T-cell (primary cell): Measurements from ENCODE around the gene OOEP. TPM values are rescaled to one million over a fixed set of nuclear protein-coding genes. Genes with fewer than 3 reads are reported as not detected.
"Not testable (repeated sequence)": the region's sequence is repeated elsewhere in the genome, so short reads cannot be mapped to it uniquely, and the experiment has no call there.

Source experiments
- ATAC-seq, 4 experiments: fragments of 200-7000 bp in 3 of 4; fragments of 150-1000 bp in 1 of 4; cut with Tn5 transposase; replicated peaks in 1 of 4; 1 replicate in 3 of 4; 2 replicates in 1 of 4; pipeline ENCODE4 v1.10.0; 2021; ENCODE audit warnings: moderate library complexity in 3 of 4, mild to moderate bottlenecking in 2 of 4, moderate number of reproducible peaks in 1 of 4
- CTCF ChIA-PET, 2 donors: fragments of 300-600 bp; sonication (Branson Sonifier 250); formaldehyde crosslinking; loops; one replicate each; lab custom pipeline; 2022; ENCODE audit warnings: antibody characterized with exemption in 2 of 2; lab: Charles Lee
- POLR2A ChIA-PET, 2 donors: fragments of 300-600 bp; sonication (Branson Sonifier 250); formaldehyde crosslinking; loops; one replicate each; lab custom pipeline; 2022; ENCODE audit warnings: antibody characterized with exemption in 2 of 2; lab: Charles Lee
- DNase-seq, 35 experiments: peaks; one replicate each; pipeline versions ENCODE4 v3.0.0 to v3.0.0-alpha.2; 2013 to 2023
- H3K27ac ChIP-seq: one replicate; pipeline ENCODE4 v1.5.1; 2013; ENCODE audit warnings: low read length
- H3K27me3 ChIP-seq, 2 experiments: replicated peaks in 1 of 2; 1 replicate in 1 of 2; 2 replicates in 1 of 2; pipeline versions ENCODE4 v1.6.1 to v1.7.0; 2013; ENCODE audit warnings: low read length in 1 of 2, mixed read lengths in 1 of 2; ENCODE audit not compliant: control insufficient read depth in 2 of 2, insufficient read depth in 2 of 2; ENCODE audit errors: extremely low read depth in 1 of 2
- H3K36me3 ChIP-seq, 2 donors: 1 replicate in 1 of 2; 2 replicates in 1 of 2; pipeline versions ENCODE4 v1.6.1 to v1.7.0; 2013; ENCODE audit warnings: low read length in 1 of 2; ENCODE audit not compliant: control insufficient read depth in 2 of 2, insufficient read depth in 1 of 2; ENCODE audit errors: extremely low read depth in 1 of 2
- H3K4me1 ChIP-seq, 2 experiments: 1 replicate in 1 of 2; 2 replicates in 1 of 2; pipeline versions ENCODE4 v1.6.1 to v1.7.0; 2013; ENCODE audit warnings: low read length in 2 of 2, mixed read lengths in 1 of 2; ENCODE audit not compliant: insufficient read depth in 2 of 2, control insufficient read depth in 1 of 2; ENCODE audit errors: extremely low read depth in 1 of 2
- H3K4me3 ChIP-seq, 2 donors: 1 replicate in 1 of 2; 2 replicates in 1 of 2; pipeline versions ENCODE4 v1.5.1 to v1.7.0; 2013; ENCODE audit warnings: mild to moderate bottlenecking in 2 of 2, low read length in 1 of 2, moderate library complexity in 1 of 2; ENCODE audit not compliant: control insufficient read depth in 1 of 2; ENCODE audit errors: extremely low read depth in 1 of 2
- H3K9me3 ChIP-seq: 2 replicates; pipeline ENCODE4 v1.7.0; 2013
- H3K27ac Mint-ChIP-seq, 2 donors: one replicate each; pipeline ENCODE4 v1.8.0; 2020 to 2021; ENCODE audit warnings: mild to moderate bottlenecking in 2 of 2, mixed read lengths in 2 of 2
- H3K27me3 Mint-ChIP-seq, 2 donors: one replicate each; pipeline ENCODE4 v1.8.0; 2021 to 2022; ENCODE audit warnings: mixed read lengths in 2 of 2
- H3K36me3 Mint-ChIP-seq: one replicate; pipeline ENCODE4 v1.8.0; 2021; ENCODE audit warnings: mixed read lengths
- H3K4me1 Mint-ChIP-seq, 3 donors: one replicate each; pipeline ENCODE4 v1.8.0; 2020 to 2022; ENCODE audit warnings: mixed read lengths in 3 of 3, mild to moderate bottlenecking in 1 of 3
- H3K4me3 Mint-ChIP-seq, 3 donors: one replicate each; pipeline ENCODE4 v1.8.0; 2020 to 2022; ENCODE audit warnings: mild to moderate bottlenecking in 3 of 3, mixed read lengths in 3 of 3, moderate library complexity in 3 of 3
- H3K9me3 Mint-ChIP-seq, 3 donors: one replicate each; pipeline ENCODE4 v1.8.0; 2020 to 2022; ENCODE audit warnings: mixed read lengths in 3 of 3
- WGBS: methylation state at CpG from one replicate; pipeline ENCODE4 v1.1.5; 2013; ENCODE audit warnings: missing lambda C conversion rate; ENCODE audit not compliant: insufficient coverage; 5-methylcytosine and 5-hydroxymethylcytosine counted together
- total RNA-seq, 35 experiments: library from RNA in 6 of 35; stranded (reverse) in 6 of 35; fragments of 120-200 nt in 1 of 35; gene quantifications; one replicate each; pipeline versions ENCODE4 v1.2.1 to v1.2.4 and lab custom pipeline; 2013 to 2026

The OOEP gene
- total RNA-seq, 5 donors from 2014 or later (not counting 1 experiment from before 2014, with no cell fraction given), result 0.63 to 0.93 TPM; not detected in 3

- ChIA-PET CTCF (interaction anchor here in 1 of 2 donors (0.6 kb wide), 1 partner anchor 520 kb away, joined by 4 read pairs; no protein-coding TSS in a partner anchor), POLR2A (no interaction called here)
- Histone ChIP-seq H3K4me1 (peaks cover 0 to 15% of the 10 kb centered on the region in 2 experiments), H3K36me3 (no peaks in the 10 kb centered on the region), H3K27me3 (no peaks in the 10 kb centered on the region), H3K9me3 (no peaks in the 10 kb centered on the region), H3K4me3 (peak within 1 kb of the TSS in 1 of 2 donors; percentile 30), H3K27ac (peak within 1 kb of the TSS; percentile 57)
- H3K36me3 Mint-ChIP-seq, result no peaks in the 10 kb centered on the region
- no peaks in the 10 kb centered on the region for H3K9me3 Mint-ChIP-seq
- WGBS, result 73% methylated on average over 37 of the region's 54 CpGs
- peak within 1 kb of the TSS; percentile 21 to 79 (median 78) for H3K4me3 Mint-ChIP-seq
- peak within 1 kb of the TSS in 1 of 2 donors; percentile 76 for H3K27ac Mint-ChIP-seq
- H3K4me1 Mint-ChIP-seq, result peaks cover 12 to 16% (median 15%) of the 10 kb centered on the region in 3 donors
- DNase-seq (peak in 29 of 35 experiments; percentile 0 to 79 (median 45)), ATAC-seq (peak in 3 of 4 experiments; percentile 74 to 87 (median 79))
- no peaks in the 10 kb centered on the region for H3K27me3 Mint-ChIP-seq
Measured at GRCh38 chr6:73394577-73395354, 25.1 kb upstream of the OOEP start, which contains the start of gene DDX43. Gene DDX43, plus strand, starts transcription at chr6:73394828. Its CDS starts 78 bp downstream, at chr6:73394906.

- no peaks in the 10 kb centered on the region for H3K9me3 Mint-ChIP-seq
- H3K4me3 Mint-ChIP-seq, result no peak overlapping the region
- no peak overlapping the region for H3K4me3 ChIP-seq
- H3K4me1 Mint-ChIP-seq, result peaks cover 20 to 26% (median 22%) of the 10 kb centered on the region in 3 donors
- no peaks in the 10 kb centered on the region for H3K36me3 Mint-ChIP-seq
- no peaks in the 10 kb centered on the region for H3K9me3 ChIP-seq
- H3K4me1 ChIP-seq, result peaks cover 0 to 29% of the 10 kb centered on the region in 2 experiments
- DNase-seq (no peak), ATAC-seq (no peak)
- ChIA-PET POLR2A (no interaction called here), CTCF (no interaction called here)
- no peaks in the 10 kb centered on the region for H3K27me3 ChIP-seq
- H3K27me3 Mint-ChIP-seq, result peaks cover 0 to 1% of the 10 kb centered on the region in 2 donors
- H3K36me3 ChIP-seq, result no peaks in the 10 kb centered on the region
- 83% methylated on average over 1 of the region's 3 CpGs for WGBS
- H3K27ac Mint-ChIP-seq, result peak overlapping the region in 1 of 2 donors; percentile 31
- H3K27ac ChIP-seq, result no peak overlapping the region
Measured at GRCh38 chr6:73393278-73393677, 23.6 kb upstream of the OOEP start.

- H3K27me3 ChIP-seq, POLR2A ChIA-PET, H3K36me3 ChIP-seq, H3K9me3 ChIP-seq, H3K27ac ChIP-seq, H3K9me3 Mint-ChIP-seq, DNase-seq, H3K4me3 Mint-ChIP-seq, H3K27ac Mint-ChIP-seq, H3K27me3 Mint-ChIP-seq, H3K36me3 Mint-ChIP-seq, H3K4me3 ChIP-seq, ATAC-seq: not testable (repeated sequence)
- H3K4me1 ChIP-seq, result peaks cover 0 to 29% of the 10 kb centered on the region in 2 experiments
- peaks cover 20 to 26% (median 22%) of the 10 kb centered on the region in 3 donors for H3K4me1 Mint-ChIP-seq
- CTCF ChIA-PET, result interaction anchor here in 1 of 2 donors (0.7 kb wide), 2 partner anchors 21 to 133 kb away, joined by 3 to 5 read pairs; no protein-coding TSS in a partner anchor
- no CpG with 5 or more reads among the region's 4 CpGs for WGBS
Measured at GRCh38 chr6:73392188-73392587, 22.5 kb upstream of the OOEP start.

GRCh38 chr6:73391675-73392074, 22.0 kb upstream of the OOEP start:
- peak overlapping the region in 1 of 3 donors; percentile 0 for H3K4me3 Mint-ChIP-seq
- ATAC-seq (peak in 2 of 4 experiments; percentile 39 to 40), DNase-seq (peak in 1 of 35 experiments; percentile 27)
- ChIA-PET POLR2A (no interaction called here), CTCF (no interaction called here)
- Histone ChIP-seq H3K4me3 (no peak overlapping the region), H3K36me3 (no peaks in the 10 kb centered on the region), H3K4me1 (peaks cover 0 to 29% of the 10 kb centered on the region in 2 experiments), H3K27me3 (no peaks in the 10 kb centered on the region), H3K27ac (peak overlapping the region; percentile 25), H3K9me3 (no peaks in the 10 kb centered on the region)
- peaks cover 0 to 1% of the 10 kb centered on the region in 2 donors for H3K27me3 Mint-ChIP-seq
- no CpG with 5 or more reads among the region's 2 CpGs for WGBS
- peaks cover 20 to 26% (median 22%) of the 10 kb centered on the region in 3 donors for H3K4me1 Mint-ChIP-seq
- H3K27ac Mint-ChIP-seq, result peak overlapping the region; percentile 74 to 83
- H3K9me3 Mint-ChIP-seq, result no peaks in the 10 kb centered on the region
- no peaks in the 10 kb centered on the region for H3K36me3 Mint-ChIP-seq

GRCh38 chr6:73389854-73390253, 20.2 kb upstream of the OOEP start:
- DNase-seq, result no peak
- WGBS, result 100% methylated on average over 4 of the region's 10 CpGs
- peak overlapping the region in 1 of 2 donors; percentile 49 for H3K27ac Mint-ChIP-seq
- Histone ChIP-seq H3K27me3 (no peaks in the 10 kb centered on the region), H3K27ac (no peak overlapping the region), H3K36me3 (no peaks in the 10 kb centered on the region), H3K4me1 (peaks cover 0 to 28% of the 10 kb centered on the region in 2 experiments), H3K9me3 (no peaks in the 10 kb centered on the region), H3K4me3 (no peak overlapping the region)
- ATAC-seq, result no peak
- peak overlapping the region in 1 of 3 donors; percentile 80 for H3K4me3 Mint-ChIP-seq
- H3K4me1 Mint-ChIP-seq, result peaks cover 20 to 26% (median 20%) of the 10 kb centered on the region in 3 donors
- CTCF ChIA-PET, result interaction anchor here (0.5 to 1.1 kb wide), 2 partner anchors 61 to 70 kb away, joined by 3 to 8 read pairs; no protein-coding TSS in a partner anchor
- no peaks in the 10 kb centered on the region for H3K36me3 Mint-ChIP-seq
- no peaks in the 10 kb centered on the region for H3K9me3 Mint-ChIP-seq
- POLR2A ChIA-PET, result interaction anchor here in 1 of 2 donors (0.7 kb wide), 1 partner anchor 434 kb away, joined by 4 read pairs; no protein-coding TSS in a partner anchor
- H3K27me3 Mint-ChIP-seq, result peaks cover 0 to 1% of the 10 kb centered on the region in 2 donors

GRCh38 chr6:73388800-73389512, 19.3 kb upstream of the OOEP start:
- no peaks in the 10 kb centered on the region for H3K36me3 ChIP-seq
- POLR2A ChIA-PET, result no interaction called here

More at GRCh38 chr6:73388800-73389512, 19.3 kb upstream of the OOEP start:
- ATAC-seq (peak; percentile 79 to 89 (median 84)), DNase-seq (peak in 31 of 35 experiments; percentile 7 to 63 (median 27))
- Histone ChIP-seq H3K4me3 (peak overlapping the region; percentile 63 to 84), H3K27me3 (no peaks in the 10 kb centered on the region), H3K4me1 (peaks cover 0 to 24% of the 10 kb centered on the region in 2 experiments), H3K9me3 (no peaks in the 10 kb centered on the region), H3K27ac (peak overlapping the region; percentile 72)
- H3K9me3 Mint-ChIP-seq, result no peaks in the 10 kb centered on the region
- peak overlapping the region; percentile 79 to 83 (median 80) for H3K4me3 Mint-ChIP-seq
- no peaks in the 10 kb centered on the region for H3K36me3 Mint-ChIP-seq
- H3K27me3 Mint-ChIP-seq, result peaks cover 0 to 1% of the 10 kb centered on the region in 2 donors
- peak overlapping the region; percentile 84 to 86 for H3K27ac Mint-ChIP-seq
- CTCF ChIA-PET, result interaction anchor here (0.6 to 1.1 kb wide), 4 partner anchors 12 to 1325 kb away, joined by 3 to 4 read pairs (median 4); partner anchors contain the start of gene MTO1 (in 1 of the 2)
- peaks cover 17 to 26% (median 20%) of the 10 kb centered on the region in 3 donors for H3K4me1 Mint-ChIP-seq
- WGBS, result 1% methylated on average over 29 of the region's 38 CpGs
